HK-2 (cell line): Measurements from ENCODE around the gene PPL.
"Not testable (repeated sequence)": the region's sequence is repeated elsewhere in the genome, so short reads cannot be mapped to it uniquely, and the experiment has no call there.

Experiments
- DNase-seq: peaks from one replicate; pipeline ENCODE4 v3.0.0-alpha.2; 2018; ENCODE audit not compliant: unreplicated experiment

PPL gene

GRCh38 chr16:4909825-4910224 is 27.1 kb downstream of the PPL start:
- no peak for DNase-seq

GRCh38 chr16:4908854-4909401 is 28.0 kb downstream of the PPL start:
- DNase-seq: no peak

- no peak for DNase-seq
Measured at GRCh38 chr16:4904942-4905615, 31.9 kb downstream of the PPL start.

GRCh38 chr16:4904108-4904941 is 32.6 kb downstream of the PPL start:
- no peak for DNase-seq

- DNase-seq: no peak
Measured at GRCh38 chr16:4902038-4902437, 34.9 kb downstream of the PPL start.

- DNase-seq: no peak
Measured at GRCh38 chr16:4900750-4901149, 36.2 kb downstream of the PPL start.

- DNase-seq: no peak
Measured at GRCh38 chr16:4900036-4900435, 36.9 kb downstream of the PPL start.

- DNase-seq: no peak
Measured at GRCh38 chr16:4899474-4899846, 37.5 kb downstream of the PPL start.

GRCh38 chr16:4898811-4899473 is 38.0 kb downstream of the PPL start:
- DNase-seq: no peak

GRCh38 chr16:4897328-4897727 is 39.6 kb downstream of the PPL start:
- no peak for DNase-seq

GRCh38 chr16:4896761-4897160 is 40.2 kb downstream of the PPL start:
- not testable (repeated sequence) for DNase-seq

- DNase-seq: no peak
Measured at GRCh38 chr16:4895366-4895765, 41.6 kb downstream of the PPL start.

- no peak for DNase-seq
Measured at GRCh38 chr16:4894276-4895150, 42.4 kb downstream of the PPL start.

GRCh38 chr16:4893103-4893862 is 43.7 kb downstream of the PPL start:
- DNase-seq: no peak

GRCh38 chr16:4892361-4893102 is 44.4 kb downstream of the PPL start:
- no peak for DNase-seq

GRCh38 chr16:4891886-4892216 is 45.1 kb downstream of the PPL start:
- no peak for DNase-seq

- no peak for DNase-seq
Measured at GRCh38 chr16:4891097-4891885, 45.7 kb downstream of the PPL start.

- DNase-seq: no peak
Measured at GRCh38 chr16:4890686-4891085, 46.3 kb downstream of the PPL start.

GRCh38 chr16:4890026-4890425 is 46.9 kb downstream of the PPL start:
- no peak for DNase-seq
